HG03039 (cell line): ENCODE results near the gene TSEN54.

Experiments
- ATAC-seq: cut with Tn5 transposase; IDR thresholded peaks from one replicate; pipeline ENCODE4 v1.9.1; 2021; ENCODE audit warnings: mild to moderate bottlenecking, moderate library complexity; ENCODE audit not compliant: unreplicated experiment

TSEN54 gene

DNA sequence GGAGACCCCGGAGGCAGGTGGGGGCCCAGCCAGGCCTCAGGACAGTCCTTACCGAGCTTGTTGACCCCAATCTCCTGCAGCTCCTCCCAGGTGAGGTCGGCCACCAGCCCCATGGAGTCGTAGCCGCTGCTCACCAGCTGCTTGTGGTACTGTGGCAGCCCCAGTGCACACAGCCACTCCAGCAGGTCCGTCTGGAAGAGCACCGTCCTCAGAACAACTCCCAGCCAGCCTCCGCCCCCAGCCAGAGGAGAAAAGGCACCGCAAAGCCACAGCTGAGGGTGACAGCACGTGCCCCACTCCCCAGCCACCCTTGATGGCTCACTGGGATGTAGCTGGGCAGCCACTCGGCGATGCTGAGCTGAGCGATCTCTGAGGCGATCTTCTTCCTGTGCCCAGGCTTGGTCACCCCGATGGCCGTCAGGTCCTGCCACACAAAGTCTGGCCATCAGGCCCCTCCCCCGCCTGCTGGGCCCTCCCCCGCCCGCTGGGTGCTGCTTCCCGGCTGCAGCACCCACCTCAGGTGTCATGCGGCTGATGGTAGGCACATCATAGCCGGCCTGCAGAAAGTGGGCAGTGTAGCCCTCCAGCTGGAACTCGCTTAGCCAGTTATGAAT is 12.9 kb upstream of the TSEN54 start:
- ATAC-seq, result no peak

DNA sequence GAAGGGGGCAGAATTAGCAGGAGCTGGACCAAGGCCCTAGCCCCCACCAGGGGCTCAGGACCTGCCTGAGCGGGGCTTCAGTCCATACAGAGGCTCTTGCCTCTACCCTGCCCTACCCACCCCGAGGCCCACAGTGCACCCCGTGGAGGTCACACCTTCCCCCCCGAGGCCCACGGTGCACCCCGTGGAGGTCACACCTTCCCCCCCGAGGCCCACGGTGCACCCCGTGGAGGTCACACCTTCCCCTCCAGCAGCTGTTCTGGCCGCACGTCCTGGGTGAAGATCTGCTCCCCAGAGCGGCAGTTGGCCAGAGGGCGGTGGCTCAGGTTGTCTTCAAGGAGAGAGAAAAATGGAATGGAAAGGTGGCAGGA is 12.4 kb upstream of the TSEN54 start:
- no peak for ATAC-seq

DNA sequence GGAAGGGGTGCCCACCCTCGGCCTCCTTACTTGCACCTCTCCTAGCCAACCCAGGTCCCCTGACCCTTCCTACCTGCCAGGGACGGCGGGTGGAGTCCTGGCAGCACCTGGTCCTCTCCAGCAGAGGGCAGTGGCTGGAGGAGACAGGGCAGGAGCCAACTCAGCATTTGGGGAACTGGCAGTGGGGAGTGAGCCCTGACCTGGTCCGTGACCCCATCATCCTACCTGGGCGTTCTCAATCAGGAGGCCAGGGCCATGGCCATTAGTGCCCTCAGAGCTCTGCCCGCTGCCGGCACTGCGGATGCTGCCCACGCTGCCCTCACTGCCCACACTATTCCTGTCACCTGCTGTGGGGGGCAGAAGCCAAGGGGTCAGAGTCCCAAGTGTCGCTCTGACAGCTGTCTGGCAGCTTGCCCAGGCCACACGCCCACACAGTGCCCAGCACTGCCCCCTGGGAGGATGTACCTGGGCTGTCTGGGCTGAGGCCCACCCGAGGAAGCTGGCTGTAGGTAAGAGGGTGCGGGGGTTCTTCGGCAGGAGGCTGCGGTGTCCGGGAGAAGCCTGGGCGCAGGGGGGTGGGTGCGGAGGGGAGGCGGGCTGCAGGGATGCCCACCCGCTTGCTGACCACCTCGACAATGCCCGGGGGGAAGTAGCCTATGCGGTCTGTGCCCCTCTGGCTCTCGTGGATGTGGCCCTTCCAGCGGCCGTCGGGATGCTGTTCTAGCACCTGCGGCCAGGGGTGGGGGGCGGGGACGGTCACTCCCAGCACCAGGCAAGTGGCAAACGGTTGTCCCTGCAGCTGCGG is 11.8 kb upstream of the TSEN54 start:
- no peak for ATAC-seq

DNA sequence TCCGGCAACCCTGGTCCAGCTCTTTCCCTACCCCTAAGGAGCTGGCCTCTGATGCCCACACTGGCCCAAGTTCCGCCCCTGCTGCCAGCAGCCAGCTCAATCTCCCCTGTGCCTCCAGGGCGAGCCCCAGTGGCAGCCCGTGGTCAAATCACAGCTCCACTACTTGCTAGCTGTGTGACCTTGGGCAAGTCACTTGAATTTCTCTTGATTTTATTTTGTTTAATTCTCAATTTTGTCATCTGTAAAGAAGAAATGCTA is 11.2 kb upstream of the TSEN54 start:
- no peak for ATAC-seq

DNA sequence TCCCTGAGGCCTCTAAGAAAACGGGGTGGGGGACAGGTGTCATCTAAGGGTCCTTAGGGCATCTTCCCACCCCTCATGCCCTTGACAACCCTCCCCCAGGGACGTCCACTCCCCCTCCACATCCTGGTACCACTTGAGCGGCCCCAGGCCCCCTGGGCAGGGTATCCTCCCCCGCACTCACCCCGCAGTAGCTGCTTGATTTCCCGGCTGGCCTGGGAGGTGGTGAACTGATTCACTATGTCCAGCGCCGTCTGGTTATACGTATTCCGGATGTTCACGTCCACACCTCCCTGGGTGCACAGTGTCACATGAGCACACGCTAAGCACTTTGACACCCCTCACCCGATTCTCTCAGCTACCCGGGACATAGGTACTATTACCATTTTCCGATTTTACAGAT is 10.7 kb upstream of the TSEN54 start:
- no peak for ATAC-seq

DNA sequence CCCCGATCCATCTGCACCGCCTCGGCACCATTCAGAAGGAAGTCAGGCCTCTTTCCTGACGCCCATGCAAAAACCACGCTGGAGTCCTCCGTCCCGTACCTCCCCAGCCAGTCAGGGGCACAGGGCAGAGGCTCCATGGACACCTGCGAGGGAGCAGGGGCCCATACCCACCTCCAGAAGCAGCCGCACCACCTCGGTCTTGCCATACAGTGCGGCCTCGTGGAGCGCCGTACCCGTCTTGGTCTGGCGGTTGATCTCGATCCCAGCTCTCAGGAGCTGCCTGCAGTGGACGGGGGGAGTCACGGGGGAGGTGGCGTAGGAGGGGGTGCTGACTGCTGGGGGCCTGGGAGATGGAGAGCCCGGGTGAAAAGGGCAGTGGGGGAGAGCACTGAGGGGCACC is 10.2 kb upstream of the TSEN54 start:
- no peak for ATAC-seq

DNA sequence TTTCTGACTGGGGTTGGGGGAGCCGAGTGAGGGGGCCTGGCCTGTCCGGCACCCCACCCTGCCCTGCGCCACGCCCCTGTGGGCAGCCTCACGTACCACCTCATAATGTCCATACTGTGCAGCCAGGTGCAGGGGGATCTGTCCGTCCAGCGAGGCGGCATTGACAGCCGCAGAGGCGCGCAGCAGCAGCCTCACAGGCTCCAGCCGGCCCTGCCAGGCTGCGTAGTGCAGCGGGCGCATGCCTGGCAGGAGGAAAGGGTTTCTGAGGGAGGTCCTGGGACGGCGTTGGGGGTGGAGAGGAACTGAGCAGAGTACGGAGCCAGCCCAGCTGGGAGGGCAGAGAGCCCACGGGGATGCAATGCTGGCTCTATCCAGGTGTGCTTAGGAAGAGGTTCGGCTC is 9.4 kb upstream of the TSEN54 start:
- ATAC-seq, result no peak

DNA sequence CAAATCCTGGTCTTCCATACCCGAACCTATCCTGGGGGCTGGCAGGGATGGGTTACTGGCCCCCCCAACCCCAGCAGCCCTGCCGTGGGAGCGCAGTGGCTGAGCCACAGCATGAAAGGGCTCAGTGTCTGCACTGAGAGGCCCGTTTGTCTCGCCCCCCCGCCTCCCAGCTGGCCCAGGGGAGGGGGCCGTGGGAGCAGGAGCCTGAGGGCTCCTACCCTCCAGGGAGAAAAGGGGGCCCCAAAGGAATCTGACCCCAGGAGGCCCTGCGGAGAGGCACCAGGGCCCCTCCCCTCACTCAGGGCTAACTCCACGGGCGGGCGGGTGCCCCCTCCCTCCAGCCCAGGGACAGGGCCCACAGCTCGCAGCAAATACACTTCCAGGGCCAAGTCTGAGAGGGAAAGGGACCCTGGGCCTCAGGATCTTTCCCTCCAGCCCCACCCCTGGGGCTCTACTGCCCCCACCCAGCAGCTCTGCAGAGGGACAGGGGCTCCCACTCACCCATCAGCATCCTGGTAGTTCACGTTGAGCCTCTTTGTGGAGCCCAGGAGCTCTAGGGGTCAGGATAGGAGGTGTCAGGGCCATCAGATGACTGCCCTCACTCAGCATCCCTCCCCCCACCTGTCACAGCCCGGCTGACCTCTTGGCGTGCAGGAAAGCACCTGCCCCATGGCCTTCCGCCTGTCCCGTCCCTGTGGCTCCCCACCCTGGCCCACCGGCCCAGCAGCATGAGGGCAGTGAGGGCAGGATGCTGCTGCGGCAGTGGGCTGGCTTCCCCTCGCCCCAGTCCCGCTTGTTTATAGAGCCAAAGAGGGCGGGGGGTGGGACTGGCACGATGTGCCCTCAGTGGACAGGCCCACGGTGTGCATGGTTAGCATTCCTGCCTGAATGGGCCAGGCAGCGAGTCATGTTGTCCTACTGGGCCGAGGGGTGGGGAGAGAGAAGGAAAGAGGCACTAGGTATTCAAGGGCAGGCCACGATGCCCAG is 8.3 kb upstream of the TSEN54 start:
- ATAC-seq, result no peak

DNA sequence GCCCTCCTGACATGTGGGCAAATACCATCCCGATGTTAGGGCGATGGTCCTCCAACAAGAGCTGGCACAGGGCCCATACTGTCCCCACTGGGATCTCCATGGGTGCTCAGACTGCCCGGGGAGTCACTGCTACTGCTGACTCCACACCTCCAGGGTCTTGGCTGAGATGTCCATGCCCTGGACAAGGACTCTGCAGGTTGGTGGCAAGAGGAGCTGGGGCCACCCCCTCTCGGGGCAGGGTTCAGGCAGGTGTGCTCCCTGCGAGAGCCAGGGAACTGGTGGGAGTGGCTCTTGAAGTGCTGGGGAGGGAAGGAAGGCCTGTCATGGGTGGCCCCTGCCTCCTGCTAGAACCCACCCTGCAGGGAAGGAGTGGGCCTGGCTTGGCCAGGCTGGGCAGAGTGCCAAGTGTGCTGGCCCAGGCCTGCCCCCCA is 7.4 kb upstream of the TSEN54 start:
- no peak for ATAC-seq

DNA sequence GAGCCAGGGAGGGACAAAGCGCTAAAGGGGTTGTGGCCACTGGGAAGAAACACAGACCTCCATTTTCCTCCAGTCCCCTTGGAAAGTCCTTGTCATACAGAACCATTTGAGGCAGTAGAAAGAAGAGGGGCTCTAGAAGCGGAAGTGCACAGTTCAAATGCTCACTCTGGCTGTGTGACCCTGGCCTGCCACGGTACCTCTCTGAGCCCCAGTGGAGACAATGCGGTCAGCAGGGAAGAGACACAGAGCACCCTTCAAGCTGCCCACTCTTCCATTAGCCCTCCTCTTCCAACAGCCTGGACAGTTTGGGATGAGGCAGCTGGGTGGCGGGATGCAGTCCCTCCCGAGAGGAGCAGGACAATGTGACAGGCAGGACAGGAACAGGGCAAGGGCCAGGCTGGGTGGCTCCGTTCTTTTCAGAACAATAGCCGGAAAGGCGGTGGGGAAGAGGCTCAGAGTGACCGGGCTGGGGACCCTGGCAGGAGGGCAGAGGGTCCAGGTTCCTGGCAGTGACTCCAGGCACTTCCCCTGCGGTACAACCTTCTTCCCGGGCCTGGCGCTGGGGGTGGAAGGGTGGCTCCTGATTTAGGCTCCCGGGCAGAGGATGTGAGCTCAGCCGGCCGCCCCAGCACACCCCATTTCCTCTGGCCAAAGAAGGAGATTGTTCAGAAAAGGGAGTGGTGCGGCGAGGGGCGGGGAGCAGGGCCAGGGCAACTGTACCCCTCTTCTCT is 6.6 kb upstream of the TSEN54 start:
- ATAC-seq, result no peak

DNA sequence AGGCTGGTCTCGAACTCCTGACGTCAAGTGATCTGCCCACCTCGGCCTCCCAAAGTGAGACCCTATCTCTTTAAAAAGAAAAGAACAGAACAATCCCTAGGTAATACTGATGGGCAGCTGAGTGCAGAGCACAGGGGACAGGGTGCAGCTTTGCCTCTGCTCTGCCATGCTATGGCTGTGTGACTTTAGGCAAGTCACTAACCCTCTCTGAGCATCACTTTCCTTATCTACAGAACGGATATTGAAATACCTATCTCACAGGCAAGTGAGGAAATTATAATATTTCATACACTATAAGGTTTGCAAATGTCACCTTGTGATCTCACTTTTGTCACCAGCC is 5.1 kb upstream of the TSEN54 start:
- no peak for ATAC-seq

DNA sequence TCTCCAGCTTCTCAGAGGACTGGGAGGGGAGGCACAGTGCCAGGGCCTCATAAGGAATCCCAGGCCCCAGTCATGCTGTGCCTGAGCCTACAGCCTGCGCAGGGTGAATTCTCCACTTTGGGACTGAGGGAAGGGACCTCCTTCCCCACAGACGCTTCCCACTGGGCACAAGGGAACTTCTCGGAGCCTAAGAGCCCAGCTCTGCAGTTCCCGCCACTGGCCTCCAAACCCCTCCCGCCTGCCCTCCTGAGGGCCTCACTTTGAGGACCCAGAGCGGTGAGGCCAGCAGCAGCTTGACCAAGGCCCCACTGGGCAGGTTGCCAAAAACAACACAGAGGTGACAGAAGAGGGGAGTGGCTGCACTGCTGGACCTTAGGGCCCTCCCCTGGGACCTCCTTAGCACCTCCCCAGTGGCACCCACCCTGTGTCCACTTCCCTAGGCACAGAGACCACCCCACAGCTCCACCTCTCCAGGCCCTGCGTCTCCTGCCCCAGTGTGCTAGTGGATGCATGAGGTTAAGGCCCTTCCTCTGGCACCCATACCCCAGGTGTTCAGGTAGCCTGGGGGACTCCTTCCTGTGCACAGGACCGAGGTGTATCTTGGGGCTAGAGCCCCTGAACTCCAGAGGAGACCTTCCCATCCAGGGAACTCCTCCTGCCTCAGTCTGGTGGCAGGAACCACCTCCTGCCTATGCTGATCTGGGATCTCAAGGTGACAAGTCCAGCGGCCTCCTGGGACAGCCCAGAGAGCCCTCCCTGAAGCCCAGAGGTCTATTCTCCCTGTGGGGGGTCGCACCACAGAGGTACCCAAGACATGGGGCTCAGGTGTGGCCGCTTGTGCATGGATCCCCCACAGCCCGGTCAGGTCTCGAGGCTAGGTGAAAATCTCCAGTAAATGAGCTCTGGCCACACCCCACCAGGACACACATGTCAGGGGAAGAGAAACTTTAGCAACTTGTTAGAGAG is 4.4 kb upstream of the TSEN54 start:
- ATAC-seq, result no peak

DNA sequence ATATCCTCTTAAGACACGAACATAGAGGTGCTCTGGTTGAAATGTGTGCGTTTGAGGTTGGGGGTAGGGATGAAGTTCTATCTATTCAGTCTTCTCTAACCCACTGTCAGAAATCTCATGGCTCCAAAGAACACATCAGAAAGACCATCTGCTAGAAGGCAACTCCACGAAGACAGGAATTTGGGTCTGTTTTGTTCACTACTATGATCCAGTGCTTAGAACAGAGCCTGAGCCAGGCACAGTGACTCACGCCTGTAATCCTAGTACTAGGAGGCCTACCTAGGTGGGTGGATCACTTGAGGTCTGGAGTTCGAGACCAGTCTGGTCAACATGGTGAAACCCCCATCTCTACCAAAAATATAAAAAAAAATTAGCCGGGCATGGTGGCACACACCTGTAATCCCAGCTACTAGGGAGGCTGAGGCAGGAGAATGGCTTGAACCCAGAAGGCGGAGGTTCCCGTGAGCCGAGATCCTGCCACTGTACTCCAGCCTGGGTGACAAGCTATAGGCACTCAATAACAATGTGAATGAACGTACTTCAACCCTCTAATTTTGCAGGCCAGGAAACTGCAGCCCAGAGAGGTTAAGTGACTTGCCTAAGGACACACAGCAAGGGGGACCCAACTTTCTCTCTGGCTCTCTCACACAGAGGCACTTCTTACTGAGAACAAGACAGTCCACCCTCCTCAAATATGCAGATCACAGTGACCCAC is 3.2 kb upstream of the TSEN54 start:
- no peak for ATAC-seq

DNA sequence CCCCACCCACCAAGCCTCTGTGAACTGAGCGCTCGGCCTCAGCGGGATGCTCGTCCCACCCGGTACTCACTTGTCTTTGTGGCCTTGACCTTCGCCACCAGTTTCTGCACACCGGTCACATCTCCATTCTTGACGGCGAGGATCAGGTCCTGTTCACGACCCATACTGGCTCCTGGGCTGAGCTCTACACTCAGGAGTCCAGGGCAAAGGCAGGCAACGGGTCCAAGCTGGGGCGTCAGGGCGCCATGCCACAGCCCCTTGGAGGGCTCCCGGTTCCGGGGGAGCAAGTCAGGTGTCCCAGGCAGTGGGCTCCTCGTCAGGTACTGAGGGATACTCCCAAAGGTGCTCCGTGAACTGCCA is 2.7 kb upstream of the TSEN54 start:
- no peak for ATAC-seq

DNA sequence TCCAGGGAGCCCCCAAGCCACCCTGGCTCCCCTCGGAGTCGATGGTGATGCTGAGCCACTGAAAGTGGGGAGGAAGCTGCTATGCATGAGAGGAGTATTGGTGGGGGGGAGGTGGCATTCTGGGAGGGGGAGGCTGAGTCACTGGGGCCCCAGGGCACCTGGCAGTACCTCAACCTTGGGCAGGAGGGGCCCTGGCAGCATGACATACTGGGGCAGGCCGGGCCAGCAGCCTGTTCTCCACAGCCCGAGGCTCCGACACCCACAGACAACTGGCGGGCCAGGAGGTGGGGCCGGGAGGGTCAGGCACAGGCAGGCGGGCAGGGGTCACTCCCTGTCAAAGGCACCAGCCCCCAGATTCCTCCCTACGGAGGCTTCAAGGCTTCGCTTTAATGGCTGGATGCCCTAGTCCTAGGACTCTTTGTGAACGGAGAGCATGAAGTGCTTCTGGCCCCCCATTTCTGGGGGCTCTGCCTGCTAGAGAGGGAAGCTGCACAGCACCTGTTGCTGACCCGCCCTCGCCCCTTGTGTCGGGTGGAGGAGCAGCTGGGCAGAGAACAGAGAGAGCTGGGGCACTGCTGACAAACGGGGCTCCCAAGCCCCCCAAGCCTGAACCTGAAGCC is 1.9 kb upstream of the TSEN54 start:
- ATAC-seq, result no peak

DNA sequence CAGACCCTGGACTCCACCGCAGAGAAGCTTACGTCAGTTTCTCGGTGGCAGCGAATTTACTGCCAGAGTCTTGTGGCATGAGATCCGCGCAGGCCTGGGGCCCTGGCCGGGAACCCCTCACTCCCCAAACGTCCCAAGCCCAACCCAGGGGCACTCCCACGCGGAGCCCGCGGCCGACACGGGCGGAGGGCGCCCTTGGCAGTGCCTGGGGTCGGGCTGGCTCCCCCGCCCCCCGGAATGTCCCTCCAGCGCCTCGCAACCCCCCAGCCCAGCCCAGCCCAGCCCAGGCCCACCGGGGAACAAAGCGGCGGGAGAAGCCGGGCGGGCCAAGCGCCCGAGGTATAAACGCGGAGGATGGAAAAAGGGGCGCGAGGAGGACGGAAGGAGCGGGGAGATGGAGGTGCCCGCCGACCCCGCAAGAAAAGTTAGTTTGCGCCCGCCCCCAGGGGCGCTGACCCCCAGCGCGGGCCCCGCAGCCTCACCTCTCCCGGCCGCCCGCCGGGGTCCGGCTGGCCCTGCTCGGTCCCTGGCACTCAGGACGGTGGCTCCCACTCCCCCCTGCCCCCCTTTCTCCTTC is 1.3 kb upstream of the TSEN54 start:
- no peak for ATAC-seq

DNA sequence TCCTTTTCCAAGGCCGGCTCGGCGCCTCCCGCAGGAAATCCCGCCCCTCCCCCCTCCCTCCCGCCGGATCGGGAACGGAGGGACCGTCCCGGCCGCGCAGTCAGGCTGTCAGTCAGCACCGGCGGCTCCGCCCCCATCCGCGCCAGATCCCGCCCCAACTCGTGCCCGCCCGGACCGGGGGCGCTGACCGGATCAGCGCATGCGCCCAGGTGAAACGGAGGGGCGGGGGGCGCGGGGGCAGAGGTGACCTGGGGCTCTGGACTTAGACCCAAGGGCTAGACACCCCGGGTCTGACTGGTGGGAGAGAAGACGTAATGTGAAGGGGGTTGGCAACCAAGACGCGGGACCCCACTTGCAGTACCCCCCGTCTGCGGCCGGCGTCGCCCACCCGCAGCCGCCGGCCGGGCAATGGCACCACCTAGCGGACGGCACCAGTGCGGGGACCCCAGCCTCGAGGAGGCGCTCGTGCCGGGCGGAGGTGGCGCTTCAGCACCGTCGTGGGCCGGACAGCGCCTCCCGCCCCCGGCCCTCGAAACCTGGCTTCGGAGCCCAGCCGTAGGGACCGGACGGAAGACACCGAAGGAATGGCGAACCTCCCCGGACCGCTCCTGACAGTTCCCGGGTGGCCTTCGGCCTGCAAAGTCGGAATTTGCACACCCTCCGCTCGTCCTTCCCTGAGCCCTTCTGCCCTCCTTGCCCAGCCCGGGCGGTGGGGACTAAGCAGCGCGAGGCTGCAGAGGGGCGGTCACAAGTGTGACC is 653 bp upstream of the TSEN54 start, which contains the start of gene CASKIN2:
CASKIN2 (minus strand) TSS at position 42 of the 759 bp plus-strand sequence. CDS start 1,733 bp downstream, outside the sequence.
- peak; percentile 32 for ATAC-seq
